ENCODE measurements around the gene ACADL. TPM values are rescaled to one million over a fixed set of nuclear protein-coding genes. Genes with fewer than 3 reads are reported as not detected.

ACADL gene
- total and polyA plus RNA-seq, 2 of the 8 experiments (the other 6 are each of a cell fraction or from before 2014, with no cell fraction given): 0.11 to 0.34 TPM

Small RNA genes within 50 kb of the gene (small RNA-seq; reads per million reads assigned to genes)
- not detected for gene RF00019 (ENCODE audit: insufficient read depth)

Other genes with a start within 250 kb of the ACADL start
- 76.0 and 77.8 TPM in 2 replicates for gene RPE, start 222.8 kb downstream of the ACADL start, total RNA-seq (2021; fragmentation: NEBNext Ultra II Directional; extraction: Animal tissue kit (Norgen Biotek cat#: 25700))
- 95.9 and 102 TPM in 2 replicates for gene RPE, start 222.8 kb downstream of the ACADL start, polyA plus RNA-seq (2011; rRNA removed)
- 15.2 and 17.2 TPM in 2 replicates for gene KANSL1L, start 54.0 kb downstream of the ACADL start, total RNA-seq (2021; fragmentation: NEBNext Ultra II Directional; extraction: Animal tissue kit (Norgen Biotek cat#: 25700))
- 4.0 and 5.4 TPM in 2 replicates for gene KANSL1L, start 54.0 kb downstream of the ACADL start, polyA plus RNA-seq (2011; rRNA removed)
- gene MYL1, start 89.7 kb upstream of the ACADL start, total RNA-seq (2021; fragmentation: NEBNext Ultra II Directional; extraction: Animal tissue kit (Norgen Biotek cat#: 25700)): not detected in 2 replicates
- not detected in 2 replicates for gene MYL1, start 89.7 kb upstream of the ACADL start, polyA plus RNA-seq (2011; rRNA removed)

Measured in H1 (cell line).